Fibroblast of pulmonary artery (primary cell): ENCODE measurements around the gene VGLL3.

ENCODE experiments used
- DNase-seq: peaks from one replicate; pipeline ENCODE4 v3.0.0-alpha.2; 2010; ENCODE audit warnings: low read depth
- H3K4me3 ChIP-seq: replicated peaks from 2 replicates; pipeline ENCODE4 v1.5.1; 2011; ENCODE audit warnings: low read depth, mild to moderate bottlenecking, control low read depth, low read length, moderate library complexity
- CTCF ChIP-seq: IDR thresholded peaks from 2 replicates; pipeline ENCODE4 v1.5.1; 2011; ENCODE audit warnings: mild to moderate bottlenecking, control low read depth, low read length, inconsistent platforms; ENCODE audit errors: missing control alignments

Gene VGLL3

GRCh38 chr3:86996261-86996955, 5.5 kb upstream of the VGLL3 start:
- peak; percentile 69 for DNase-seq
- H3K4me3 ChIP-seq: no peak overlapping the region

GRCh38 chr3:86995537-86995936, 4.6 kb upstream of the VGLL3 start:
- no peak for TF ChIP-seq CTCF
- no peak overlapping the region for H3K4me3 ChIP-seq
- DNase-seq: peak; percentile 89

More at GRCh38 chr3:86996261-86996955, 5.5 kb upstream of the VGLL3 start:
- no peak for TF ChIP-seq CTCF

- H3K4me3 ChIP-seq: no peak overlapping the region
- DNase-seq: peak; percentile 48
- no peak for TF ChIP-seq CTCF
Observed at GRCh38 chr3:86993704-86994103, 2.8 kb upstream of the VGLL3 start.

- peak overlapping the region; percentile 87 for H3K4me3 ChIP-seq
- DNase-seq: no peak
- no peak for TF ChIP-seq CTCF
Observed at GRCh38 chr3:86991840-86992435, 989 bp upstream of the VGLL3 start.

- H3K4me3 ChIP-seq: peak overlapping the region; percentile 87
- TF ChIP-seq CTCF: no peak
- no peak for DNase-seq
Observed at GRCh38 chr3:86991482-86991815, 500 bp upstream of the VGLL3 start.

- DNase-seq: no peak
- H3K4me3 ChIP-seq: peak overlapping the region; percentile 87
- no peak for TF ChIP-seq CTCF
Observed at GRCh38 chr3:86990012-86990733, 776 bp downstream of the VGLL3 start.
